ENCODE data around the gene PSMB10.

The PSMB10 gene

DNA sequence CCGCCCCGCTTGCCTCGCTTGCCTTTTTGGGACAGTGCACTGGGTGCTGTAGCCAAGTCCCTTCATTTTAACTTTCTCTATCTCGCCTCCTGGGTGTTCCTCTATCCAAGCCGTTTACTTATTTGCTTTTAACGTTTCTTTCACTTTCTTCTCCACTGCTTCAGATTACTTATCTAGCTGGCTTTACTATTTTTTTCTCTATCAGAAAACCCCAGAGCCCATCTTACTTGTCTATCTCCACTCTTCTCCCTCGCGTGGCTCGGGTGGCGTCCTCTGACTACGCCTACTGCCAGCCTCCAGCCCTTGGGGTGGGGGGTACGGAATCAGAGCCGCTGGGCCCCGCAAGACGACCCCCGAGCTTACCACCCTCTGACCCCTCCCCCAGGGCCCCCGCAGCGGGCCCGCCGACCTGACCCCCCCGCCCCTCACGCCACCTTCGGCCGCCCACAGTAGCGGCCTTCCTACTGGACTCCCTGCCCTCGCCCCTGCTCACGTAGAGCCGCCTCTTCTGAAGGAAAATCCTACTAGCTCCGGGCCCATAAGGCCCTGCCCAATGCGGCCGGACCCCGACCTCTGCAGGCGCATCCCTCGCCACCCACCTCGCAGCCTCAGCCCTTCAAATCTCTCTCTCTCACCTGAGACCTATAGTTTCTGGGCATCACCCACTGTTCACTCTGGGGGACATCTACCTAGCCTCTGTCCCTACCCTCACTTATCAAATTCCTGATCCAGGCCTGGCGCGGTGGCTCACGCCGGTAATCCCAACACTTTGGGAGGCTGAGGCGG is 32.8 kb upstream of the PSMB10 start:
- H3K27ac ChIP-seq (ENCODE audit: low read length), result no peak overlapping the region
- DNase-seq (ENCODE audit: low read depth, low spot score), result no peak

DNA sequence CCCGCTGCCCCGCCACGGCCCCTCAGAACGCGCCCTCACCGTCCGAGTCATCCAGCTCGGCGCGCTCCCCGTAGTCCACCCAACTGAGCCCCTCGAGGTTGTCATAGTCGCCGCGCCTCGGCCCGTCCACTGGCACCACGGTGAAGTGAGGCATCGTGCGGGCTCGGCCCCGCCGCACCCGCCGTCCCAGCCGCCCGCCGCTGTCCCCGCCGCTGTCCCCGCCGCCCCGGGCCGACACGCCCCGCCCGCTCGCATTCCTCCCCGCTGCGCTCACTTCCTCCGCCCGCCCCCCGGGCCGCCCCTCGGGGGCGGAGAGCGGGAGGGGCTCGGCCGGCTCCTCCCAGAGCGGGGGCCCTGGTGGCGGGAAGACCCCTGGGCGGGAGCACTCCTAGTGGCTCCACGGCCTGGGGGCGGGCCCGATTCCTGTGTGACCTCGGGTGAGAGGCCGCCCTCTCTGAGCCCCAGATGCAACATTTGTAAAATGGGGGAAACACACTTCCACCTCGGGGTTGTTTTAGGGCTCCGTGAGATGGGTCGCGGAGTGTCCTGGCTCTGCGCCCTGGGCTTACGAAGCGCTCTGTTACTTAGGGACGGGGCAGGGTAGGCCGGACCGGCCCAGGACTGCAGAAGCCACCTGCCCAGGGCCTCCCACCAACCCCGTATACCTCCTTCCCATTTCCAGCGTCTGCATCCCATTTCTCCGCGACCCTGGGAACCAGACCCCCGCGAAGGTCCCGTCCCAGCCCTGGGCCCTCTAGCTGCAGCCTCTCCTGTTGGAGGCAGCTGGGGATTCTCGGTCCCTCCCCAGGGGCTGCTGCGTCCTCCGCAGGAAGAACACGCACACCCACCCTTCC is 32.0 kb upstream of the PSMB10 start, which contains the start of gene SLC12A4:
TSS of gene SLC12A4 (minus strand) at position 238 of the 854 bp plus-strand sequence. CDS start at position 154, 84 bp downstream.
- WGBS (ENCODE audit: insufficient coverage, insufficient read length), result no CpG with 5 or more reads among the region's 78 CpGs
- H3K36me3 ChIP-seq (ENCODE audit: control insufficient read depth, insufficient read depth, low read length), result no peaks in the 10 kb centered on the region
- peak within 1 kb of the TSS; percentile 58; the same call in 1 of the 2 replicates for H3K4me3 ChIP-seq (ENCODE audit: low read length)
- H3K27me3 ChIP-seq (ENCODE audit: control insufficient read depth, insufficient read depth, low read length), result no peaks in the 10 kb centered on the region
- no peaks in the 10 kb centered on the region for H3K9me3 ChIP-seq (ENCODE audit: control insufficient read depth, insufficient read depth, low read length)
- no peak for DNase-seq (ENCODE audit: low read depth, low spot score)
- H3K4me1 ChIP-seq (ENCODE audit: control insufficient read depth, insufficient read depth, low read length), result peaks cover 13% of the 10 kb centered on the region
- no peak within 1 kb of the TSS for H3K27ac ChIP-seq (ENCODE audit: low read length)

More for the DNA sequence above, 32.8 kb upstream of the PSMB10 start:
- WGBS (ENCODE audit: insufficient coverage, insufficient read length), result no CpG with 5 or more reads among the region's 40 CpGs
- Histone ChIP-seq H3K4me1 (ENCODE audit: control insufficient read depth, insufficient read depth, low read length) (peaks cover 11% of the 10 kb centered on the region), H3K4me3 (ENCODE audit: low read length) (peak overlapping the region; percentile 58; the same call in 1 of the 2 replicates), H3K27me3 (ENCODE audit: control insufficient read depth, insufficient read depth, low read length) (no peaks in the 10 kb centered on the region), H3K36me3 (ENCODE audit: control insufficient read depth, insufficient read depth, low read length) (no peaks in the 10 kb centered on the region), H3K9me3 (ENCODE audit: control insufficient read depth, insufficient read depth, low read length) (no peaks in the 10 kb centered on the region)

DNA sequence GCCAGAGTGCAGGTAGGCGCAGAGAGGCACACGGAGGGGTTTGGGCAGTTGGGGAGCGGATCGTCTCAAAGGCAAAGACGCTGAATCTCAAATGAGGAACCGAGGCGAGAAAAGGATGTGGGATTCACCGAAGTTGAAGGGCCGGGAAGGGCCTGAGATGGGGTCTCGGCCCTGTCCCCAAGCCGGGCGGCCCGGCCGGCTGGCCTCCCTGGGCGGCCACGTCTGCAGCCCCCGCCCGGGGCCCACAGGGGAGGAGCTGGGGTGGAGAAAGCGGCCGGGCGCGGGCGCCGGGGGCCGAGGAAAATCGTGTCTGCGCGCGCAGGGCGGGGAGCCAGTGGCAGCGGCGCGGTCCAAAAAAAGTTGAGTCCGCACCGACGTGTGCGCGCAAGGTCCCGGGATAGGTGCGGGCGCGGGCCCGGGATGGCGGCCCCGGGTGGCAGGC is 31.3 kb upstream of the PSMB10 start:
- Histone ChIP-seq H3K27ac (ENCODE audit: low read length) (no peak overlapping the region), H3K9me3 (ENCODE audit: control insufficient read depth, insufficient read depth, low read length) (no peaks in the 10 kb centered on the region), H3K4me3 (ENCODE audit: low read length) (peak overlapping the region; percentile 58; the same call in 1 of the 2 replicates), H3K4me1 (ENCODE audit: control insufficient read depth, insufficient read depth, low read length) (peaks cover 13% of the 10 kb centered on the region), H3K36me3 (ENCODE audit: control insufficient read depth, insufficient read depth, low read length) (no peaks in the 10 kb centered on the region), H3K27me3 (ENCODE audit: control insufficient read depth, insufficient read depth, low read length) (no peaks in the 10 kb centered on the region)
- no peak for DNase-seq (ENCODE audit: low read depth, low spot score)
- WGBS (ENCODE audit: insufficient coverage, insufficient read length), result no CpG with 5 or more reads among the region's 45 CpGs

DNA sequence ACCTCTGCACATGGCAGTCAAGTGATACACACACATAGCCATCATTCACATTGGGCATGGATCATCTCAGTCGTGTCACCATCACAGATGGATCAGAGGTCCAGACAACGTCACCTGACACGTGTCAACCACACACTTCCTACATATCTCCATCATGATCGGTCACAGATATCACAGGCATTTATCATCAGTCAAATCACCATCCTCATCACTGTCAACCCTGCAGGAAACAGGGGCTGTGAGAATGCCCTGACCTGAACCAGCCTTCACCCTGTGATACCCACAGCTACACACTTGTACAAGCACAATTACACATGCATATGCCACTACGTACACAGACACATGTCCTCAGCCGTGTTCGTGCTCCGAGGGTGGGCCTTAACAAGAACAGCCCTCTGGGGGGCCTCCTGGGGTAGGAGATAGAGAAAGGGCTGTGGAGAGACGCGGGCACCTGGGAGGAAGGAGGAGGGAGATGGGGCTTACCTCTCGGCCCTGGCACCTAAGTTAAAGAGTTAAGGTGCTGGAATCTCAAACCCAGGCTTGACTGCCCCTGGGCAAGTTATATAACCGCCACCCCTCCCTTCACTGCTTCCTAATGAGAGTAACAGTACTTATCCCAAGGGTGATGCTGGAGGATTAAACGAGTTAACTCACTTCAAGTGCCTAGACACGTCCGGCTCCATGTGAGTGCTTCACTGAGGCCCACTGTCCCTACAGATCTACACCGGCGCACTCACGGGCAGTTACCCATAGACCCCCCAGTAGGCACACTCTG is 30.7 kb upstream of the PSMB10 start:
- Histone ChIP-seq H3K36me3 (ENCODE audit: control insufficient read depth, insufficient read depth, low read length) (peaks cover under 1% of the 10 kb centered on the region), H3K27ac (ENCODE audit: low read length) (no peak overlapping the region)
- no peak for DNase-seq (ENCODE audit: low read depth, low spot score)

DNA sequence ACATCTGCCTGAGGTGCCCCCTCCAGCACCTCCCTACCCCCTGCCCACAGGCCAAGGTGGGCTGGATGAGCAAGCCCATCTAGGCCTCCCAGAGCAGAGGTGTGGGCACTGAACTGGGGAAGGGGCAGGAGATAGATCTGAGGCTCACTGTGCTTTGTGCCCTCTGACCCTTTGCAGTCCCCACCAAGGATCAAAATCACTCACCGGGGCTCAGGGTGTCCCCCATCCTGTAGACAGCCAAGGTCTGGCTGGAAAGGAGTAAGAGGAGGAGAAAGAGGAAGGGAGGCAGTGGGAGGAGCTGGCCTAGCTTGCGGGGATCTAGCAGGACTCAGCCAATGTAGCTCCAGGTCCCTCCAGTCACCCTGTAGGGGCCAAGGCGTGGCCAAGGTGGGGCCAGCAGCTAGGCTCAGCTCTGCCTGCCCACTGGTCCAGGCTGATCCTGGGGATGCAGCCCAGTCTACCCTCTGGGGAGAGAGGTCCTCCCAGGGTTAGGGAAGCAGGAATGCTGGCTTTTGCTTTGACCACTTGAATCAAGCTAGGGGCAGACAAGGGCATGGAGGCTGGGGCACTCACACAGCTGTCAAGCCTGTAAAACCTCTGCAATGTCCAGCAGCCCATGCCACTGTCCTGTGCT is 30.0 kb upstream of the PSMB10 start:
- Histone ChIP-seq H3K4me3 (ENCODE audit: low read length) (no peak overlapping the region), H3K27ac (ENCODE audit: low read length) (no peak overlapping the region), H3K9me3 (ENCODE audit: control insufficient read depth, insufficient read depth, low read length) (no peaks in the 10 kb centered on the region), H3K27me3 (ENCODE audit: control insufficient read depth, insufficient read depth, low read length) (no peaks in the 10 kb centered on the region), H3K36me3 (ENCODE audit: control insufficient read depth, insufficient read depth, low read length) (peaks cover 7% of the 10 kb centered on the region), H3K4me1 (ENCODE audit: control insufficient read depth, insufficient read depth, low read length) (peaks cover 13% of the 10 kb centered on the region)
- WGBS (ENCODE audit: insufficient coverage, insufficient read length), result no CpG with 5 or more reads among the region's 3 CpGs
- no peak for DNase-seq (ENCODE audit: low read depth, low spot score)

More for the DNA sequence above, 30.7 kb upstream of the PSMB10 start:
- Histone ChIP-seq H3K9me3 (ENCODE audit: control insufficient read depth, insufficient read depth, low read length) (no peaks in the 10 kb centered on the region), H3K4me1 (ENCODE audit: control insufficient read depth, insufficient read depth, low read length) (peaks cover 13% of the 10 kb centered on the region), H3K4me3 (ENCODE audit: low read length) (peak overlapping the region; percentile 58; the same call in 1 of the 2 replicates), H3K27me3 (ENCODE audit: control insufficient read depth, insufficient read depth, low read length) (no peaks in the 10 kb centered on the region)
- no CpG with 5 or more reads among the region's 18 CpGs for WGBS (ENCODE audit: insufficient coverage, insufficient read length)

DNA sequence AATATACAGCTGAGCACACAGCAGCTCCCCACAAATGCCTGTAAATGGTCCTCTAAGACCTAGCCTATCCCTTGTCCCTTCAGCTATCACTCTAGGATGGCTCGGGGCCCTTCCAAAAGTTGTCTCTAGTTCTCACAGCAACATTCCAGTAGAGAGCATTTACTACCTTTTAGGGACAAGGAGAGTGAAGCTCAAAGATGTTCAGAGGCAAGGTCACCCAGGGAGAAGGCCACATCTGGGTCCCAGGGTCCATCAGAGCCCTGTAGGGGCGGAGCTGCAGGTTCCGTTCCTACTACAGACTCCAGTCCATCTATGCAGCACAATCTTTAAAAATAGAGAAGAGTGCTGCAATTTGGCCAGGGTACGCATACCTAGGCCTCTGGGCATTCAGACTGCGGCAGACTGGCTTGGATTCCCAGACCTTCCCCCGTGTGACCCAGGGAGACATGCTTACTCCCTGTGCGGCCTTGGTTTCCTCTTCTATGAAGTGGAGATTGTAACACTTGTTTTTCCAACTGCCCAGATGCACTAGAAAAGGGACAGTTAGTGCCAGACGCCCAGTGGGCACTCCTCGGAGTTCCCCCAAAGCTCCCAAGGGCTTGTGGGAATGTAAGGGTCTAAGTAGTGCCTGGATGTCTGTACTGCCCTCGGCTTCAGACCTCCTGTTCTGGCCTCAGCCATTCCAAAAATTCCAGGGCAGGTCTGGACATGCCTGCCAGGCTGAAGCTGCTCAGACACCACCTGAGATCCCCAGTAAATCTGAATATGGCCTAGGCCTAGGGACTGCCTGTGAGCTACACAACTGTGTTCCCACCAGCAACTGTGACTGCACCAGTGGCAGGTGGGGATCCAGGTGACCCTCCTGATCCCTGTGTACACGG is 29.3 kb upstream of the PSMB10 start:
- Histone ChIP-seq H3K36me3 (ENCODE audit: control insufficient read depth, insufficient read depth, low read length) (peaks cover 14% of the 10 kb centered on the region), H3K4me3 (ENCODE audit: low read length) (no peak overlapping the region), H3K9me3 (ENCODE audit: control insufficient read depth, insufficient read depth, low read length) (no peaks in the 10 kb centered on the region), H3K27me3 (ENCODE audit: control insufficient read depth, insufficient read depth, low read length) (no peaks in the 10 kb centered on the region), H3K27ac (ENCODE audit: low read length) (no peak overlapping the region), H3K4me1 (ENCODE audit: control insufficient read depth, insufficient read depth, low read length) (peaks cover 13% of the 10 kb centered on the region)
- no CpG with 5 or more reads among the region's 11 CpGs for whole genome bisulfite sequencing (ENCODE audit: insufficient coverage, insufficient read length)
- no peak for DNase-seq (ENCODE audit: low read depth, low spot score)

DNA sequence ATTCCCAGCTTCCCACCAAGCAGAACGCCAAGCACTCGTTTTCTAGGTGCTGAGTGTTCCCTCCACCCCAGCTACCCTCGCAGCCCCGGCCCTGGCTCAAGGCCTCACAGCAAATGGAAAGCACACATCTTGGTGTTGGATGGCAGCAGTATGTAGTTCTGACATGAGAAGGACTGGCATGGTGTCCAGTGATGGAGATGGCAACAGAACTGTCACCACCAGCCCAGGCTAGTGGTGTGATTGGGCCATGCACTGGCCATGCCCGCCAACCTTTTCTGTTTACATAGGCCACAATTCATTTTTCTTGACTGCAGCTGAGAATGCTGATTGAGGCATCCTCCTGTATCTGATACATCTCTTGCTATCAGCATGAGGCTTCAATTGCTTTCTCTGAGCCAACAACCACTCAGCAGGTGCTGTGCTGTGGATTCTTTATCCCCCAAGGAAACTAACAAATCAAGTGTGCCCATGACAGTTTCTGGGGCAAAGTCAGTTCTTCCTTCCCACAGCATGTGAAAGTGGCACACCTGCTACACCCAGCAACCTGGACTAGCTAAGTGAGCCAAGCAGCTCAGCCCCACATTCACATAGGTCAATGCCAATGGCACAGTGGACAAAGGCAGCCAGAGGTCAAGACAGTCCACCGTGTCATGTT is 28.0 kb upstream of the PSMB10 start:
- no peak for DNase-seq (ENCODE audit: low read depth, low spot score)
- Histone ChIP-seq H3K27ac (ENCODE audit: low read length) (no peak overlapping the region), H3K36me3 (ENCODE audit: control insufficient read depth, insufficient read depth, low read length) (peaks cover 22% of the 10 kb centered on the region), H3K9me3 (ENCODE audit: control insufficient read depth, insufficient read depth, low read length) (no peaks in the 10 kb centered on the region), H3K4me1 (ENCODE audit: control insufficient read depth, insufficient read depth, low read length) (peaks cover 13% of the 10 kb centered on the region), H3K27me3 (ENCODE audit: control insufficient read depth, insufficient read depth, low read length) (no peaks in the 10 kb centered on the region), H3K4me3 (ENCODE audit: low read length) (no peak overlapping the region)
- no CpG with 5 or more reads among the region's 6 CpGs for WGBS (ENCODE audit: insufficient coverage, insufficient read length)

DNA sequence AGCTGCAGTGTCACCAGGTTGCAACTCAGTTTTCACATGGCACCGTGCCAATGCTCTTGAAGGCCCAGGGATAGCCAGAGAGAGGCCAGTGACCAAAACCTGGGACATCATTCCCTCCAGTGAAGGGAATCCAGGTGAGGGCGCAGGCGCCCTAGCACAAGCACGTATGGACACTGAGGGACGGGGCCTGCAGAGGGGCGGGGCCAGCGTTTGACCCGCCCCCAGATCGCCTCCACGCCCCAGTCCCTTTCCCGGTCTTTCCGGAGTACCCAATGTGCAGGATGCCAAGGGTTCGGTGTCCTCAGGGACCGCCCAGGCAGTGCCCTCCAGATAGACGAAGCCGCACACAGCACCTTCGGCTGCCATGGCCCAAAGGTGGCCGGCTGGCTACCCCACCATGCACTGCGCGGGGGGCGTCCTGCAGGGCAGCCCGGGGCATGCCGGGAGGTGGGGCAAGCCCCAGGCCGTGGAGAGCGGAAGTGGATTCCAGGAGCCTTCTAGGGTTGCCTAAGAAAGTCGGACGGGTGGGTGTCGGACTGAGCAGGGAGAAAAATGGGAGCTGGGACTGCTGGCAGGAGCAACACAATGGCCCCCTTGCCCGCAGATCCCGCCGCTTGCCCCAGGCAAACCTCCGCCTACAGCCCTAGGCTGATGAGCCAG is 27.1 kb upstream of the PSMB10 start:
- Histone ChIP-seq H3K27ac (ENCODE audit: low read length) (no peak overlapping the region), H3K4me1 (ENCODE audit: control insufficient read depth, insufficient read depth, low read length) (peaks cover 13% of the 10 kb centered on the region), H3K36me3 (ENCODE audit: control insufficient read depth, insufficient read depth, low read length) (peaks cover 26% of the 10 kb centered on the region), H3K27me3 (ENCODE audit: control insufficient read depth, insufficient read depth, low read length) (no peaks in the 10 kb centered on the region), H3K4me3 (ENCODE audit: low read length) (no peak overlapping the region), H3K9me3 (ENCODE audit: control insufficient read depth, insufficient read depth, low read length) (no peaks in the 10 kb centered on the region)
- no CpG with 5 or more reads among the region's 32 CpGs for WGBS (ENCODE audit: insufficient coverage, insufficient read length)
- DNase-seq (ENCODE audit: low read depth, low spot score), result no peak

Measured in iPS DF 6.9 (cell line).